SU-DHL-6 (cell line): ENCODE data around the gene LAMA2.

Source experiments
- H2AFZ ChIP-seq: fragments of 200-600 bp; sonication (generic); 2 replicates; pipeline ENCODE4 v1.6.1; 2014; ENCODE audit warnings: low read depth, mild to moderate bottlenecking, moderate library complexity, mixed read lengths, antibody characterized with exemption, low read length; ENCODE audit not compliant: severe bottlenecking
- H3F3A ChIP-seq: fragments of 200-600 bp; shearing (Covaris generic); 2 replicates; pipeline ENCODE4 v1.6.0; 2016; ENCODE audit warnings: antibody characterized with exemption, mild to moderate bottlenecking; ENCODE audit not compliant: insufficient read depth
- H3K27ac ChIP-seq: fragments of 200-600 bp; sonication (generic); 2 replicates; pipeline ENCODE4 v1.5.1; 2016; ENCODE audit warnings: low read depth, mild to moderate bottlenecking, low read length, moderate library complexity, mixed read lengths
- H3K27me3 ChIP-seq: fragments of 200-600 bp; sonication (generic), shearing (Covaris generic); 2 replicates; pipeline ENCODE4 v1.6.0; 2014; ENCODE audit warnings: mild to moderate bottlenecking, low read length
- H3K36me3 ChIP-seq: fragments of 200-600 bp; sonication (generic); 2 replicates; pipeline ENCODE4 v1.6.1; 2014; ENCODE audit warnings: mild to moderate bottlenecking, low read length, mixed read lengths
- H3K4me2 ChIP-seq: fragments of 300-600, 200-600 bp; shearing (Covaris generic), sonication (generic); 2 replicates; pipeline ENCODE4 v1.6.0; 2014; ENCODE audit warnings: low read length, low read depth, mild to moderate bottlenecking; ENCODE audit not compliant: poor library complexity, severe bottlenecking
- H3K4me3 ChIP-seq: fragments of 200-600 bp; sonication (generic); 2 replicates; pipeline ENCODE4 v1.5.1; 2014; ENCODE audit warnings: antibody characterized with exemption, low read length, mild to moderate bottlenecking, mixed read lengths; ENCODE audit not compliant: insufficient read depth, poor library complexity, severe bottlenecking
- H3K79me2 ChIP-seq: fragments of 200-600 bp; sonication (generic); 2 replicates; pipeline ENCODE4 v1.6.1; 2014; ENCODE audit warnings: mild to moderate bottlenecking, low read length, moderate library complexity; ENCODE audit not compliant: insufficient read depth
- H3K9ac ChIP-seq: fragments of 200-600 bp; sonication (generic); 2 replicates; pipeline ENCODE4 v1.7.0; 2014; ENCODE audit warnings: mild to moderate bottlenecking, low read length
- H3K9me2 ChIP-seq: fragments of 200-600 bp; sonication (generic); replicated peaks from 2 replicates; pipeline ENCODE4 v1.6.1; 2014; ENCODE audit warnings: low read length; ENCODE audit not compliant: insufficient read depth
- H3K9me3 ChIP-seq: fragments of 200-600 bp; sonication (generic); 2 replicates; pipeline ENCODE4 v1.6.1; 2014; ENCODE audit warnings: low read length, mixed read lengths; ENCODE audit not compliant: insufficient read depth
- H4K20me1 ChIP-seq: fragments of 200-600 bp; sonication (generic); 2 replicates; pipeline ENCODE4 v1.6.1; 2014; ENCODE audit warnings: low read depth, mild to moderate bottlenecking, antibody characterized with exemption, low read length, moderate library complexity, mixed read lengths
- EZH2phosphoT487 ChIP-seq: fragments of 200-600 bp; sonication (generic), shearing (Covaris generic); conservative IDR thresholded peaks from 2 replicates; pipeline ENCODE4 v1.6.1; 2018; ENCODE audit warnings: mild to moderate bottlenecking, antibody characterized with exemption, low read length, moderate library complexity, mixed read lengths
- TF ChIP-seq, protein P1 (sequence below): fragments of 200-600 bp; sonication (generic); IDR thresholded peaks from one replicate; pipeline ENCODE4 v1.5.1; 2017; ENCODE audit warnings: antibody characterized with exemption, mild to moderate bottlenecking, low read length, moderate library complexity; ENCODE audit not compliant: insufficient read depth, poor library complexity, severe bottlenecking

Gene LAMA2

DNA sequence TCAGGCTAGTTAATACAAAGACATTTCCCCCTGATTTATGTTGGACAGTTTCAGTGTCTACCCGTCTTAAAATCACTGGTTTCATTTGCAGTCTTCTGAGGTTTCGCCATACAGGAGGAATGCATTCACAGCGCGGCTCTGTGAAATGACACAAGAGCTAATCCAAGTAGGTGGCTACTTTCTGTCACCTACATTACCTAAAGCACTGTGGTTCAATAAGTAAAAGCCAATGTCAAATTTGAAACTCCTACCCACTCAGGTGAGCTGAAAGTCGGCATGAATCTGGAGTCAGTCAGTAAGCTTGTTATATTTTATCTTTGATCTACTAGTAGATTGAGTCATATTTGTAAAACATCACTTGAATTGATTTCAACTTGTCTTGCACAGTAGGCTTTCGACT, 370.8 kb downstream of the LAMA2 start:
- no peaks in the 10 kb centered on the region for H3K9me3 ChIP-seq
- no peak overlapping the region for H2AFZ ChIP-seq
- no peaks in the 10 kb centered on the region for H3K9me2 ChIP-seq
- no peaks in the 10 kb centered on the region for H3K27me3 ChIP-seq
- TF ChIP-seq, protein P1, sequence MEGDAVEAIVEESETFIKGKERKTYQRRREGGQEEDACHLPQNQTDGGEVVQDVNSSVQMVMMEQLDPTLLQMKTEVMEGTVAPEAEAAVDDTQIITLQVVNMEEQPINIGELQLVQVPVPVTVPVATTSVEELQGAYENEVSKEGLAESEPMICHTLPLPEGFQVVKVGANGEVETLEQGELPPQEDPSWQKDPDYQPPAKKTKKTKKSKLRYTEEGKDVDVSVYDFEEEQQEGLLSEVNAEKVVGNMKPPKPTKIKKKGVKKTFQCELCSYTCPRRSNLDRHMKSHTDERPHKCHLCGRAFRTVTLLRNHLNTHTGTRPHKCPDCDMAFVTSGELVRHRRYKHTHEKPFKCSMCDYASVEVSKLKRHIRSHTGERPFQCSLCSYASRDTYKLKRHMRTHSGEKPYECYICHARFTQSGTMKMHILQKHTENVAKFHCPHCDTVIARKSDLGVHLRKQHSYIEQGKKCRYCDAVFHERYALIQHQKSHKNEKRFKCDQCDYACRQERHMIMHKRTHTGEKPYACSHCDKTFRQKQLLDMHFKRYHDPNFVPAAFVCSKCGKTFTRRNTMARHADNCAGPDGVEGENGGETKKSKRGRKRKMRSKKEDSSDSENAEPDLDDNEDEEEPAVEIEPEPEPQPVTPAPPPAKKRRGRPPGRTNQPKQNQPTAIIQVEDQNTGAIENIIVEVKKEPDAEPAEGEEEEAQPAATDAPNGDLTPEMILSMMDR: no peak
- TF ChIP-seq EZH2phosphoT487: no peak
- H3F3A ChIP-seq: no peaks in the 10 kb centered on the region
- H3K9ac ChIP-seq: no peak overlapping the region
- H3K27ac ChIP-seq: no peak overlapping the region
- no peak overlapping the region for H3K4me2 ChIP-seq
- no peaks in the 10 kb centered on the region for H4K20me1 ChIP-seq
- H3K4me3 ChIP-seq: no peak overlapping the region
- H3K36me3 ChIP-seq: no peaks in the 10 kb centered on the region
- no peaks in the 10 kb centered on the region for H3K79me2 ChIP-seq

DNA sequence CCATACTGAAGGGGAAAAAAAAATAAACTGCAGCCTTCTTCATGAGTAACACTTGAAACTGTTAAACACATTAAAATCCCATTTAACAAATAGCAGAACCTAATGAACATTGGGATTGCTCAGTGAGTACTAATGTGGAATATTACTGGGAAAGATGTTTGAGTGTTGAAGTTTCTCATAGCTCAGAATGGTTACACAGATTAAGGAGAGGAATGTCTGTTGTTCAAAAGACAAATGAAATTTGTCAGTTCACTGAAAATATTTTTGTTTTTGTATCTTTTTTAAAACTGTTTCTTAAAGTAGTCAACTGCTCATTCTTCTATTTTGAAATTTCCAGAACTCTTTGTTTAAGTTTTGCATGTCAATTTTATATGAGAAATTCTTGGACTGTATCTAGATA, 374.3 kb downstream of the LAMA2 start:
- Histone ChIP-seq H3K36me3 (no peaks in the 10 kb centered on the region), H3K4me3 (no peak overlapping the region), H3K4me2 (no peak overlapping the region), H3K9me2 (no peaks in the 10 kb centered on the region), H3K79me2 (no peaks in the 10 kb centered on the region), H3K27me3 (no peaks in the 10 kb centered on the region), H3K9ac (no peak overlapping the region), H3K27ac (no peak overlapping the region), H3K9me3 (no peaks in the 10 kb centered on the region), H3F3A (no peaks in the 10 kb centered on the region), H4K20me1 (no peaks in the 10 kb centered on the region), H2AFZ (no peak overlapping the region)
- TF ChIP-seq, protein P1: no peak
- no peak for TF ChIP-seq EZH2phosphoT487

DNA sequence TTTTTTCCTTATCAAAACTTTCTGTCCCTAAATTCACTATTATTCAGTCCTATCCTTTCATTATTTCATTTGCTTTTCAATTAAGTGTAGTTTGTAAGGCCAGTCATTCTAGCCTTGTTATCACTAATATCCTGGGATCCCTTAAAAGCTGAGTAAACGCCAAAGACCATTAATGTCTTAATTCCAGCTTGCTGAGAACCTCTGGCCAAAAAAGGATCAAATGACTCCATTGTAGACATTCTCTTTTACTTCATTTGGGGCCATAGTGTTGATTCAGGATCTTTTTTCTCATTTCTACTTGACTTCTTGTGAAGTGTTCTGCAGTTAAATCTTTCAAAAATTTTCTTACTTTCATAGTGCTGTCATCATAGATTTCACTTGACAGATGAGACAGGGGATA, 379.7 kb downstream of the LAMA2 start:
- H3K36me3 ChIP-seq: no peaks in the 10 kb centered on the region
- H3K9me3 ChIP-seq: no peaks in the 10 kb centered on the region
- H3K79me2 ChIP-seq: no peaks in the 10 kb centered on the region
- no peak overlapping the region for H3K4me2 ChIP-seq
- H4K20me1 ChIP-seq: no peaks in the 10 kb centered on the region
- no peaks in the 10 kb centered on the region for H3K9me2 ChIP-seq
- no peaks in the 10 kb centered on the region for H3F3A ChIP-seq
- no peak overlapping the region for H3K9ac ChIP-seq
- no peak overlapping the region for H3K27ac ChIP-seq
- TF ChIP-seq, protein P1: no peak
- no peak for TF ChIP-seq EZH2phosphoT487
- no peak overlapping the region for H2AFZ ChIP-seq
- H3K27me3 ChIP-seq: no peaks in the 10 kb centered on the region
- H3K4me3 ChIP-seq: no peak overlapping the region
